NT2/D1 (cell line): Measurements from ENCODE around the gene RGS19.
"Not testable (repeated sequence)": the region's sequence is repeated elsewhere in the genome, so short reads cannot be mapped to it uniquely, and the experiment has no call there.

Experiments
- YY1 ChIP-seq: IDR thresholded peaks from 2 replicates; pipeline ENCODE4 v1.6.1; 2011; ENCODE audit not compliant: insufficient read length, insufficient read depth
- ZNF274 ChIP-seq: IDR thresholded peaks from 2 replicates; pipeline ENCODE4 v1.6.1; 2011; ENCODE audit warnings: mild to moderate bottlenecking, low read depth, low read length

DNA sequence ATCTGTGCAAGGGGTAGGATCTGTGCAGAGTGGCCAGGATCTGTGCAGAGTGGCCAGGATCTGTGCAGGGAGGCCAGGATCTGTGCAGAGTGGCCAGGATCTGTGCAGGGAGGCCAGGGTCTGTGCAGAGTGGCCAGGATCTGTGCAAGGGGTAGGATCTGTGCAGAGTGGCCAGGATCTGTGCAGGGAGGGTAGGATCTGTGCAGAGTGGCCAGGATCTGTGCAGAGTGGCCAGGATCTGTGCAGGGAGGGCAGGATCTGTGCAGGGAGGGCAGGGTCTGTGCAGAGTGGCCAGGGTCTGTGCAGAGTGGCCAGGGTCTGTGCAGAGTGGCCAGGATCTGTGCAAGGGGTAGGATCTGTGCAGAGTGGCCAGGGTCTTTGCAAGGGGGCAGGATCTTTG, 9.3 kb upstream of the RGS19 start:
- not testable (repeated sequence) for TF ChIP-seq ZNF274, YY1
